ENCODE measurements around the gene ARHGAP24.

- TF ChIP-seq SMAD3 (CRISPR knock-in tag; IDR thresholded peaks at IDR 0.05) (no peak), EZH2 (conservative IDR thresholded peaks at IDR 0.05; ENCODE audit: low read depth, low read length) (no peak), NCOR1 (IDR thresholded peaks at IDR 0.05; ENCODE audit: borderline replicate concordance, low read length) (no peak)
Observed at GRCh38 chr4:85867271-85867670, 392.3 kb downstream of the ARHGAP24 start.

Data from HepG2 (cell line).